GM12891 (cell line): ENCODE results near the gene OR3A2.
"Not testable (repeated sequence)": the region's sequence is repeated elsewhere in the genome, so short reads cannot be mapped to it uniquely, and the experiment has no call there.

Experiments
- POLR2A ChIP-seq: IDR thresholded peaks from 2 replicates; pipeline ENCODE4 v1.6.1; 2011; ENCODE audit warnings: low read depth, low read length, control low read depth
- POLR2AphosphoS5 ChIP-seq: IDR thresholded peaks from 2 replicates; pipeline ENCODE4 v1.6.1; 2011; ENCODE audit warnings: low read depth, low read length, control low read depth
- SPI1 ChIP-seq: IDR thresholded peaks from 2 replicates; pipeline ENCODE4 v1.6.1; 2011; ENCODE audit warnings: low read depth, low read length, control low read depth
- TAF1 ChIP-seq: IDR thresholded peaks from 2 replicates; pipeline ENCODE4 v1.6.1; 2011; ENCODE audit warnings: low read depth, low read length, control low read depth

GRCh38 chr17:3293548-3293947, 92.6 kb downstream of the OR3A2 start:
- not testable (repeated sequence) for TF ChIP-seq POLR2A, TAF1, SPI1, POLR2AphosphoS5
